IPS DF 4.7 (cell line): ENCODE results near the gene SIGLEC6.

Experiments
- DNase-seq: peaks from one replicate; pipeline ENCODE4 v3.0.0-alpha.2; 2013; ENCODE audit warnings: low spot score; ENCODE audit errors: extremely low read depth

SIGLEC6 gene

GRCh38 chr19:51477344-51477743, 54.1 kb downstream of the SIGLEC6 start:
- no peak for DNase-seq

GRCh38 chr19:51476164-51476563, 55.3 kb downstream of the SIGLEC6 start:
- no peak for DNase-seq

GRCh38 chr19:51473009-51473707, 58.3 kb downstream of the SIGLEC6 start:
- no peak for DNase-seq

GRCh38 chr19:51472607-51473006, 58.9 kb downstream of the SIGLEC6 start:
- no peak for DNase-seq

- DNase-seq: no peak
Measured at GRCh38 chr19:51471527-51471926, 59.9 kb downstream of the SIGLEC6 start.

- no peak for DNase-seq
Measured at GRCh38 chr19:51470966-51471365, 60.5 kb downstream of the SIGLEC6 start.

GRCh38 chr19:51469629-51470028, 61.8 kb downstream of the SIGLEC6 start:
- DNase-seq: no peak

- no peak for DNase-seq
Measured at GRCh38 chr19:51469162-51469561, 62.3 kb downstream of the SIGLEC6 start.

GRCh38 chr19:51468545-51468920, 62.9 kb downstream of the SIGLEC6 start:
- no peak for DNase-seq

GRCh38 chr19:51467864-51468544, 63.5 kb downstream of the SIGLEC6 start:
- DNase-seq: no peak
